CD4-positive, alpha-beta T cell treated with Interleukin-12 subunit alpha and Interleukin-12 subunit beta, for 1 hour (primary cell): ENCODE measurements around the gene CTSL.
"Not testable (repeated sequence)": the region's sequence is repeated elsewhere in the genome, so short reads cannot be mapped to it uniquely, and the experiment has no call there.

Experiments
- DNase-seq: peaks from one replicate; pipeline ENCODE4 v3.0.0-alpha.2; 2020

CTSL gene

GRCh38 chr9:87725356-87725899 lies 491 bp upstream of the CTSL start:
- DNase-seq, result no peak

GRCh38 chr9:87729246-87729645 lies 3.3 kb downstream of the CTSL start:
- DNase-seq, result no peak

GRCh38 chr9:87731321-87731720 lies 5.4 kb downstream of the CTSL start:
- no peak for DNase-seq

- no peak for DNase-seq
These were observed 6.4 kb downstream of the CTSL start for GRCh38 chr9:87732344-87732743.

GRCh38 chr9:87732756-87733155 lies 6.8 kb downstream of the CTSL start:
- no peak for DNase-seq

GRCh38 chr9:87733273-87734052 lies 7.5 kb downstream of the CTSL start:
- no peak for DNase-seq

- DNase-seq, result no peak
These were observed 8.2 kb downstream of the CTSL start for GRCh38 chr9:87734106-87734505.

- no peak for DNase-seq
These were observed 13.6 kb downstream of the CTSL start for GRCh38 chr9:87739546-87739945.

- no peak for DNase-seq
These were observed 14.3 kb downstream of the CTSL start for GRCh38 chr9:87740209-87740608.

- no peak for DNase-seq
These were observed 15.4 kb downstream of the CTSL start for GRCh38 chr9:87741326-87741725.

GRCh38 chr9:87741891-87742290 lies 16.0 kb downstream of the CTSL start:
- DNase-seq, result no peak

GRCh38 chr9:87742813-87743428 lies 17.0 kb downstream of the CTSL start:
- DNase-seq, result no peak

GRCh38 chr9:87744247-87744646 lies 18.3 kb downstream of the CTSL start:
- DNase-seq, result not testable (repeated sequence)

- DNase-seq, result no peak
These were observed 20.3 kb downstream of the CTSL start for GRCh38 chr9:87746186-87746585.

- DNase-seq, result no peak
These were observed 23.0 kb downstream of the CTSL start for GRCh38 chr9:87748881-87749280.

GRCh38 chr9:87749335-87750035 lies 23.6 kb downstream of the CTSL start:
- no peak for DNase-seq

GRCh38 chr9:87750726-87751125 lies 24.8 kb downstream of the CTSL start:
- DNase-seq, result no peak

GRCh38 chr9:87751423-87751822 lies 25.5 kb downstream of the CTSL start:
- DNase-seq, result no peak

GRCh38 chr9:87751868-87752267 lies 25.9 kb downstream of the CTSL start:
- no peak for DNase-seq

GRCh38 chr9:87753313-87753712 lies 27.4 kb downstream of the CTSL start:
- DNase-seq, result no peak

GRCh38 chr9:87758330-87758729 lies 32.4 kb downstream of the CTSL start:
- DNase-seq, result not testable (repeated sequence)

- not testable (repeated sequence) for DNase-seq
These were observed 34.1 kb downstream of the CTSL start for GRCh38 chr9:87759980-87760379.

- no peak for DNase-seq
These were observed 34.6 kb downstream of the CTSL start for GRCh38 chr9:87760529-87760928.

- DNase-seq, result no peak
These were observed 37.4 kb downstream of the CTSL start for GRCh38 chr9:87763286-87763685.
